NCI-H146 (cell line): ENCODE measurements around the gene ZC3H12A.
"Not testable (repeated sequence)": the region's sequence is repeated elsewhere in the genome, so short reads cannot be mapped to it uniquely, and the experiment has no call there.

Experiments
- DNase-seq: peaks from one replicate; lab custom pipeline; 2025; lab: John Stamatoyannopoulos, UW

Gene ZC3H12A

GRCh38 chr1:37502104-37502503 is 27.7 kb downstream of the ZC3H12A start:
- DNase-seq: no peak

- not testable (repeated sequence) for DNase-seq
Measured at GRCh38 chr1:37502791-37503190, 28.4 kb downstream of the ZC3H12A start.

GRCh38 chr1:37506740-37507139 is 32.4 kb downstream of the ZC3H12A start:
- DNase-seq: no peak

GRCh38 chr1:37509181-37509580 is 34.8 kb downstream of the ZC3H12A start:
- DNase-seq: no peak

GRCh38 chr1:37513795-37514349 is 39.5 kb downstream of the ZC3H12A start:
- peak; percentile 75 for DNase-seq

- DNase-seq: peak; percentile 76
Measured at GRCh38 chr1:37514350-37515184, 40.2 kb downstream of the ZC3H12A start, which contains the start of gene MEAF6. Gene MEAF6, minus strand, starts transcription at chr1:37514766. Its CDS starts 20 bp downstream, at chr1:37514746.

GRCh38 chr1:37515185-37516034 is 41.0 kb downstream of the ZC3H12A start:
- peak; percentile 20 for DNase-seq

GRCh38 chr1:37517569-37517968 is 43.2 kb downstream of the ZC3H12A start:
- no peak for DNase-seq

- DNase-seq: not testable (repeated sequence)
Measured at GRCh38 chr1:37518241-37518640, 43.9 kb downstream of the ZC3H12A start.

- DNase-seq: not testable (repeated sequence)
Measured at GRCh38 chr1:37518929-37519328, 44.5 kb downstream of the ZC3H12A start.

GRCh38 chr1:37519613-37520012 is 45.2 kb downstream of the ZC3H12A start:
- DNase-seq: no peak

GRCh38 chr1:37529888-37530287 is 55.5 kb downstream of the ZC3H12A start:
- not testable (repeated sequence) for DNase-seq

- DNase-seq: not testable (repeated sequence)
Measured at GRCh38 chr1:37532418-37533156, 58.2 kb downstream of the ZC3H12A start.

GRCh38 chr1:37533317-37534093 is 59.1 kb downstream of the ZC3H12A start:
- no peak for DNase-seq
